Measurements from ENCODE around the gene MAP7. TPM values are rescaled to one million over a fixed set of nuclear protein-coding genes. Genes with fewer than 3 reads are reported as not detected.
"Not testable (repeated sequence)": the region's sequence is repeated elsewhere in the genome, so short reads cannot be mapped to it uniquely, and the experiment has no call there.

MAP7 gene
- total RNA-seq, 2 donors from 2014 or later: 5.1 to 6.9 TPM

GRCh38 chr6:136398453-136398852 is 151.8 kb downstream of the MAP7 start:
- H3K27me3 ChIP-seq (replicated peaks; ENCODE audit: insufficient read depth): no peaks in the 10 kb centered on the region
- H3K9me3 ChIP-seq: no peaks in the 10 kb centered on the region
- H3K4me1 ChIP-seq (ENCODE audit: control insufficient read depth in 1 of 2, low read depth in 2 of 2): no peaks in the 10 kb centered on the region
- no peak overlapping the region for H3K4me3 ChIP-seq
- TF ChIP-seq, protein P1, sequence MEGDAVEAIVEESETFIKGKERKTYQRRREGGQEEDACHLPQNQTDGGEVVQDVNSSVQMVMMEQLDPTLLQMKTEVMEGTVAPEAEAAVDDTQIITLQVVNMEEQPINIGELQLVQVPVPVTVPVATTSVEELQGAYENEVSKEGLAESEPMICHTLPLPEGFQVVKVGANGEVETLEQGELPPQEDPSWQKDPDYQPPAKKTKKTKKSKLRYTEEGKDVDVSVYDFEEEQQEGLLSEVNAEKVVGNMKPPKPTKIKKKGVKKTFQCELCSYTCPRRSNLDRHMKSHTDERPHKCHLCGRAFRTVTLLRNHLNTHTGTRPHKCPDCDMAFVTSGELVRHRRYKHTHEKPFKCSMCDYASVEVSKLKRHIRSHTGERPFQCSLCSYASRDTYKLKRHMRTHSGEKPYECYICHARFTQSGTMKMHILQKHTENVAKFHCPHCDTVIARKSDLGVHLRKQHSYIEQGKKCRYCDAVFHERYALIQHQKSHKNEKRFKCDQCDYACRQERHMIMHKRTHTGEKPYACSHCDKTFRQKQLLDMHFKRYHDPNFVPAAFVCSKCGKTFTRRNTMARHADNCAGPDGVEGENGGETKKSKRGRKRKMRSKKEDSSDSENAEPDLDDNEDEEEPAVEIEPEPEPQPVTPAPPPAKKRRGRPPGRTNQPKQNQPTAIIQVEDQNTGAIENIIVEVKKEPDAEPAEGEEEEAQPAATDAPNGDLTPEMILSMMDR (IDR thresholded peaks at IDR 0.05): no peak
- H3K27ac ChIP-seq: no peak overlapping the region
- DNase-seq (ENCODE audit: low spot score): no peak
- ATAC-seq (ENCODE audit: insufficient number of reproducible peaks, low FRiP score, low read depth): no peak
- no peaks in the 10 kb centered on the region for H3K36me3 ChIP-seq

DNA sequence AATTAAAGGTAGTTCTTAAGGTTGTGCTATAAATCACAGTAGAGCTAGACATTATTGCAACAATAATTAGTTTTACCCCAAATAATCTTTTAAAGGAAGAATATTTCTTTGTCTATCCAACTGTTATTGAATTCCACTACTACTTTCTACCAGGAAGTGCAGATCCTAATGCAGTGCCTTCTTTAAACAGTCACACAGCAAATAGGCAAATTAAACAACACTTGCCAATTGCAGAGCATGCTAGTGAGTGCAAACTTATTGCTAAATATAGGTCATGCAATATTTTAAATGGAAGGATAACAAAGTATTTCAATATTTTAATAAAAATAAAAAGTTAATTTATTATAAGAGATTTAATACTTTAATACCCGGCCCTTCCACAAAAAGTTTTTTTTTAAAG is 153.3 kb downstream of the MAP7 start:
- ATAC-seq (ENCODE audit: insufficient number of reproducible peaks, low FRiP score, low read depth) (no peak), DNase-seq (ENCODE audit: low spot score) (no peak)
- TF ChIP-seq, protein P1 (IDR thresholded peaks at IDR 0.05): no peak
- no peaks in the 10 kb centered on the region for H3K36me3 ChIP-seq
- H3K4me1 ChIP-seq (ENCODE audit: control insufficient read depth in 1 of 2, low read depth in 2 of 2): no peaks in the 10 kb centered on the region
- H3K4me3 ChIP-seq: no peak overlapping the region
- no peaks in the 10 kb centered on the region for H3K27me3 ChIP-seq (replicated peaks; ENCODE audit: insufficient read depth)
- H3K27ac ChIP-seq: no peak overlapping the region
- H3K9me3 ChIP-seq: no peaks in the 10 kb centered on the region

DNA sequence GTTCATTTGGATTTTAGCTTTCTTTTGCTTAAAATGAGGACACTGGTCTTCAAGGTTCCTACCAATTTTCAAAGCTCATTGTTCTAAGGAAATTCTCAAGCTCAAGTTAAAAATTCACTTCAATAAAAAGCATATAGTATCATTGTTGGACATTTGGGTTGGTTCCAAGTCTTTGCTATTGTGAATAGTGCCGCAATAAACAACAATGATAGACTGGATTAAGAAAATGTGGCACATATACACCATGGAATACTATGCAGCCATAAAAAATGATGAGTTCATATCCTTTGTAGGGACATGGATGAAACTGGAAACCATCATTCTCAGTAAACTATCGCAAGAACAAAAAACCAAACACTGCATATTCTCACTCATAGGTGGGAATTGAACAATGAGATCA is 159.3 kb downstream of the MAP7 start:
- H3K36me3 ChIP-seq; DNase-seq (ENCODE audit: low spot score); H3K27me3 ChIP-seq (replicated peaks; ENCODE audit: insufficient read depth); H3K4me1 ChIP-seq (ENCODE audit: control insufficient read depth in 1 of 2, low read depth in 2 of 2); H3K4me3 ChIP-seq; H3K27ac ChIP-seq; ATAC-seq (ENCODE audit: insufficient number of reproducible peaks, low FRiP score, low read depth); H3K9me3 ChIP-seq: not testable (repeated sequence)

DNA sequence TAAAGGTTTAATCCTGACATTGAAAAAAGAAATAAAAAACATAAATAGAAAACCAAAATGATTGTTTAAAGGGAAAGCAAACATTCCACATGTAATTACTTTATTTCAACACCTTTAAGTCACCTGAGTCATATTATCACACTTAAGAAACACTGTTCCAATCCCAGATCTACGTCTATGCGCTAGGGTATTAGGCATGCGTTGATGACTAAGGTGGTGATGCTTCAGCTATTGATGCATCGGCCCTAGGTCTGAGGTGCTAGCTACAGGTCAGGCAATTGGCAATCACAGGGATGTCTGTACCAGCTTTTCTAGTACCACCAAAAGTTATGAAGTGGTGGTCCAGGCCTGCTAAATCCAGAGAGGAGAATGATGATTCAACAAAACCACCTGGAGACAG is 162.9 kb downstream of the MAP7 start:
- no peaks in the 10 kb centered on the region for H3K9me3 ChIP-seq
- no peak overlapping the region for H3K27ac ChIP-seq
- no peaks in the 10 kb centered on the region for H3K36me3 ChIP-seq
- no peak overlapping the region for H3K4me3 ChIP-seq
- ATAC-seq (ENCODE audit: insufficient number of reproducible peaks, low FRiP score, low read depth) (no peak), DNase-seq (ENCODE audit: low spot score) (no peak)
- TF ChIP-seq, protein P1 (IDR thresholded peaks at IDR 0.05): no peak
- H3K4me1 ChIP-seq (ENCODE audit: control insufficient read depth in 1 of 2, low read depth in 2 of 2): peaks cover 0 to 5% of the 10 kb centered on the region in 2 donors
- H3K27me3 ChIP-seq (replicated peaks; ENCODE audit: insufficient read depth): no peaks in the 10 kb centered on the region

DNA sequence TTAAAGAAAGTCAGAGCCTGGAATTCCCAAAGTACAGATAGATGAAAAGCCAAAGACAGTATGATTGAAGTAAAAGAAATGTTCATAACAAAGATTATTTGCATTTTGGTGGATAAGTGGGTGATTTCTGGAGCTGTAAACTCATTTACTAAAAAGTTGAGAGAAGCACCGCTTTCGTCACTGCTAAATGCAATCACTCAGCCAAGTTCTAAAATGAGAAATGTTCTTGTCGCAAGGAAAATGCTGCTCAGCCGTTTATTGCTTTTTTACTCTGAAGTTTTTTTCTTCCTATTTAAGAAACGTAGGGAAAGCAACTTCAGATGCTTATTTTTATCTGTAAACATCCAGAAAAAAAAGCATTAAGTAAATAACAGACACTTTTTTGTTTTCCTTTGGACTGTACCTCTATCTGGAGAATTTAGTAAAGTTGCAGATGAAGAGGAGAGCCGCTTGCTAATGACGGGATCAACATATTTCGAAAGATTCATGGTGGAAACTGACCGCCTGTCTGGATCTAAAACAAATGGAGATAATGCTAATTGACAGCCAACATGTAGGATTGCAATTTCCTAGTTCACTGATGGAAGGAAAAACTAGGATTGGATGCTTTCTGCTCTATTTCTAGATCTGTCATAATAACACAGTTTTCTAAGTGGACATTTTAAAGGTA is 166.8 kb downstream of the MAP7 start:
- Histone ChIP-seq H3K4me3 (peak overlapping the region; percentile 34), H3K4me1 (ENCODE audit: control insufficient read depth in 1 of 2, low read depth in 2 of 2) (peaks cover 0 to 5% of the 10 kb centered on the region in 2 donors), H3K27ac (no peak overlapping the region), H3K9me3 (no peaks in the 10 kb centered on the region), H3K27me3 (replicated peaks; ENCODE audit: insufficient read depth) (no peaks in the 10 kb centered on the region), H3K36me3 (no peaks in the 10 kb centered on the region)
- ATAC-seq (ENCODE audit: insufficient number of reproducible peaks, low FRiP score, low read depth) (no peak), DNase-seq (ENCODE audit: low spot score) (no peak)
- TF ChIP-seq, protein P1 (IDR thresholded peaks at IDR 0.05): no peak

Data from thoracic aorta (tissue), 2 donors.